Nephron (organoid): Measurements from ENCODE around the gene NT5C3A.

Experiments used
- H3K27ac Mint-ChIP-seq, 3 experiments: 2 replicates each; pipeline ENCODE4 v1.8.0; 2020; ENCODE audit warnings: mixed read lengths in 3 of 3, mild to moderate bottlenecking in 2 of 3, moderate library complexity in 1 of 3
- H3K27me3 Mint-ChIP-seq: 2 replicates; pipeline ENCODE4 v1.8.0; 2021; ENCODE audit warnings: low read depth, mild to moderate bottlenecking, moderate library complexity, mixed read lengths
- H3K36me3 Mint-ChIP-seq: 2 replicates; pipeline ENCODE4 v1.8.0; 2020; ENCODE audit warnings: low read depth, mixed read lengths
- H3K4me1 Mint-ChIP-seq: 2 replicates; pipeline ENCODE4 v1.8.0; 2020; ENCODE audit warnings: mixed read lengths
- H3K4me3 Mint-ChIP-seq, 3 experiments: 2 replicates each; pipeline ENCODE4 v1.8.0; 2020; ENCODE audit warnings: mild to moderate bottlenecking in 3 of 3, mixed read lengths in 3 of 3, moderate library complexity in 2 of 3
- H3K9me3 Mint-ChIP-seq: 2 replicates; pipeline ENCODE4 v1.8.0; 2020; ENCODE audit warnings: mixed read lengths
- CTCF ChIP-seq, 3 experiments: fragments of 200-600 bp; sonication (generic); IDR thresholded peaks; one replicate each; pipeline ENCODE4 v1.5.0; 2021; ENCODE audit warnings: antibody characterized with exemption in 3 of 3; ENCODE audit not compliant: unreplicated experiment in 3 of 3

The NT5C3A gene

GRCh38 chr7:33072471-33072870 lies 9.9 kb upstream of the NT5C3A start:
- Mint-ChIP-seq H3K9me3 (peaks cover 36% of the 10 kb centered on the region), H3K4me3 (no peak overlapping the region), H3K27me3 (peaks cover 12% of the 10 kb centered on the region), H3K27ac (peak overlapping the region in 2 of 3 experiments; percentile 51 to 89), H3K36me3 (no peaks in the 10 kb centered on the region), H3K4me1 (peaks cover 8% of the 10 kb centered on the region)
- TF ChIP-seq CTCF (IDR thresholded peaks at IDR 0.05; ENCODE audit: unreplicated experiment in 3 of 3): no peak

- no peak for TF ChIP-seq CTCF (IDR thresholded peaks at IDR 0.05; ENCODE audit: unreplicated experiment in 3 of 3)
- Mint-ChIP-seq H3K27me3 (peaks cover 8% of the 10 kb centered on the region), H3K27ac (no peak overlapping the region), H3K4me1 (peaks cover 8% of the 10 kb centered on the region), H3K4me3 (no peak overlapping the region), H3K36me3 (peaks cover 8% of the 10 kb centered on the region), H3K9me3 (peaks cover 49% of the 10 kb centered on the region)
These were observed 8.3 kb upstream of the NT5C3A start for GRCh38 chr7:33070831-33071230.

GRCh38 chr7:33070277-33070676 lies 7.7 kb upstream of the NT5C3A start:
- H3K27ac Mint-ChIP-seq: no peak overlapping the region
- peaks cover 53% of the 10 kb centered on the region for H3K9me3 Mint-ChIP-seq

GRCh38 chr7:33067921-33068320 lies 5.3 kb upstream of the NT5C3A start:
- peaks cover 14% of the 10 kb centered on the region for H3K4me1 Mint-ChIP-seq
- no peak for TF ChIP-seq CTCF (IDR thresholded peaks at IDR 0.05; ENCODE audit: unreplicated experiment in 3 of 3)
- H3K27me3 Mint-ChIP-seq: peaks cover 7% of the 10 kb centered on the region
- no peak overlapping the region for H3K27ac Mint-ChIP-seq
- H3K4me3 Mint-ChIP-seq: no peak overlapping the region
- H3K9me3 Mint-ChIP-seq: peaks cover 69% of the 10 kb centered on the region
- peaks cover 30% of the 10 kb centered on the region for H3K36me3 Mint-ChIP-seq

More at GRCh38 chr7:33070277-33070676, 7.7 kb upstream of the NT5C3A start:
- no peak overlapping the region for H3K4me3 Mint-ChIP-seq
- H3K4me1 Mint-ChIP-seq: peaks cover 8% of the 10 kb centered on the region
- H3K27me3 Mint-ChIP-seq: peaks cover 7% of the 10 kb centered on the region
- peaks cover 12% of the 10 kb centered on the region for H3K36me3 Mint-ChIP-seq
- no peak for TF ChIP-seq CTCF (IDR thresholded peaks at IDR 0.05; ENCODE audit: unreplicated experiment in 3 of 3)

- Mint-ChIP-seq H3K4me3 (peak overlapping the region in 1 of 3 experiments; percentile 32), H3K36me3 (peaks cover 30% of the 10 kb centered on the region), H3K27ac (no peak overlapping the region), H3K27me3 (peaks cover 1% of the 10 kb centered on the region), H3K9me3 (peaks cover 61% of the 10 kb centered on the region), H3K4me1 (peaks cover 11% of the 10 kb centered on the region)
- no peak for TF ChIP-seq CTCF (IDR thresholded peaks at IDR 0.05; ENCODE audit: unreplicated experiment in 3 of 3)
These were observed 4.2 kb upstream of the NT5C3A start for GRCh38 chr7:33066771-33067170.

- Mint-ChIP-seq H3K4me3 (peak overlapping the region; percentile 14 to 32 (median 29)), H3K27me3 (no peaks in the 10 kb centered on the region), H3K9me3 (peaks cover 55% of the 10 kb centered on the region), H3K27ac (peak overlapping the region in 1 of 3 experiments; percentile 27), H3K4me1 (peaks cover 13% of the 10 kb centered on the region), H3K36me3 (peaks cover 30% of the 10 kb centered on the region)
- no peak for TF ChIP-seq CTCF (IDR thresholded peaks at IDR 0.05; ENCODE audit: unreplicated experiment in 3 of 3)
These were observed 3.4 kb upstream of the NT5C3A start for GRCh38 chr7:33065981-33066380.
